Peyer's patch (tissue), 4 donors: ENCODE measurements around the gene VIPR1.

Experiments used
- CTCF ChIP-seq, 6 experiments: fragments of 450-650 bp in 4 of 6; fragments of 200-600 bp in 2 of 6; sonication (generic) in 1 of 6; IDR thresholded peaks; one replicate each; pipeline ENCODE4 v1.5.1; 2017 to 2019; ENCODE audit warnings: antibody characterized with exemption in 6 of 6, mild to moderate bottlenecking in 3 of 6, moderate library complexity in 1 of 6
- POLR2A ChIP-seq, 2 donors: fragments of 450-650 bp; IDR thresholded peaks; one replicate each; pipeline ENCODE4 v1.5.1; 2017; ENCODE audit warnings: antibody characterized with exemption in 2 of 2, mild to moderate bottlenecking in 2 of 2, moderate library complexity in 2 of 2

GRCh38 chr3:42498791-42499477, 3.5 kb upstream of the VIPR1 start:
- TF ChIP-seq POLR2A (IDR thresholded peaks at IDR 0.05) = no peak
- TF ChIP-seq CTCF (IDR thresholded peaks at IDR 0.05) = no peak
